A549 (cell line): ENCODE measurements around the gene NPAS2. TPM values are rescaled to one million over a fixed set of nuclear protein-coding genes. Genes with fewer than 3 reads are reported as not detected.

ENCODE experiments used
- ATAC-seq, 2 experiments: fragments of 200-7000 bp in 1 of 2; fragments of >200 bp in 1 of 2; cut with Nextera tagmentation in 1 of 2; cut with Tn5 transposase in 1 of 2; 3 replicates each; pipeline versions ENCODE4 v1.8.0 to v1.9.1; 2018 to 2020; ENCODE audit warnings: mild to moderate bottlenecking in 1 of 2, moderate library complexity in 1 of 2
- CTCF ChIA-PET: fragments of 300-600 bp; sonication (Branson Sonifier 250); formaldehyde crosslinking; extraction: SDS; loops from one replicate; lab custom pipeline; 2021; ENCODE audit warnings: antibody characterized with exemption, inconsistent platforms; lab: Yijun Ruan, JAX
- POLR2A ChIA-PET: fragments of 350-600 bp; formaldehyde crosslinking; extraction: SDS; loops from one replicate; lab custom pipeline; 2021; ENCODE audit warnings: antibody characterized with exemption, inconsistent platforms; lab: Yijun Ruan, JAX
- DNase-seq, 2 experiments: peaks; one replicate each; pipeline versions ENCODE4 v3.0.0 to v3.0.0-alpha.2; 2011 to 2016; ENCODE audit warnings: low read depth in 1 of 2, low spot score in 1 of 2
- FAIRE-seq: peaks from 2 replicates; lab custom pipeline; 2011; peaks lifted over from hg19 to GRCh38; lab: Jason Lieb, UNC
- H3K27ac ChIP-seq, 2 experiments: fragments of >200 bp; sonication (Bioruptor Twin); formaldehyde crosslinking; 3 replicates each; pipeline ENCODE4 v1.5.1; 2016 to 2017
- H3K4me1 ChIP-seq: fragments of >200 bp; sonication (Bioruptor Twin); formaldehyde crosslinking; 3 replicates; pipeline ENCODE4 v1.6.1; 2016
- H3K4me2 ChIP-seq: fragments of >200 bp; sonication (Bioruptor Twin); formaldehyde crosslinking; 3 replicates; pipeline ENCODE4 v1.6.1; 2016
- H3K4me3 ChIP-seq: fragments of >200 bp; sonication (Bioruptor Twin); formaldehyde crosslinking; 3 replicates; pipeline ENCODE4 v1.5.1; 2016
- H3K9me3 ChIP-seq: fragments of >200 bp; sonication (Bioruptor Twin); formaldehyde crosslinking; 3 replicates; pipeline ENCODE4 v1.6.1; 2016
- ATOH8 ChIP-seq: fragments of 250-450 bp; sonication (Bioruptor Pico); IDR thresholded peaks from 2 replicates; pipeline ENCODE4 v1.5.0; 2020; ENCODE audit warnings: low read depth, mild to moderate bottlenecking, moderate library complexity
- CBX2 ChIP-seq: fragments of 200-600 bp; sonication (generic); IDR thresholded peaks from 2 replicates; pipeline ENCODE4 v1.6.1; 2016; ENCODE audit warnings: low read depth, mild to moderate bottlenecking, borderline replicate concordance
- CEBPB ChIP-seq, 2 experiments: fragments of >200 bp in 1 of 2; sonication (Bioruptor Twin) in 1 of 2; formaldehyde crosslinking in 1 of 2; IDR thresholded peaks; 2 replicates each; pipeline ENCODE4 v1.6.1; 2012 to 2016
- CHD2 ChIP-seq: fragments of 150-350 bp; IDR thresholded peaks from 2 replicates; pipeline ENCODE4 v1.6.1; 2014; ENCODE audit warnings: low read length; ENCODE audit not compliant: partially characterized antibody
- CHD4 ChIP-seq: fragments of 200-600 bp; sonication (generic); IDR thresholded peaks from 2 replicates; pipeline ENCODE4 v1.6.1; 2016; ENCODE audit warnings: antibody characterized with exemption, mild to moderate bottlenecking, borderline replicate concordance
- EHF ChIP-seq: fragments of 250-450 bp; sonication (Bioruptor Pico); IDR thresholded peaks from 2 replicates; pipeline ENCODE4 v1.5.0; 2020; ENCODE audit warnings: mild to moderate bottlenecking
- FOSB ChIP-seq: fragments of 250-450 bp; sonication (Bioruptor Pico); IDR thresholded peaks from 2 replicates; pipeline ENCODE4 v1.5.0; 2020; ENCODE audit warnings: mild to moderate bottlenecking, moderate library complexity
- FOXS1 ChIP-seq: fragments of 250-450 bp; sonication (Bioruptor Pico); IDR thresholded peaks from 2 replicates; pipeline ENCODE4 v1.5.0; 2020; ENCODE audit warnings: mild to moderate bottlenecking, moderate library complexity
- HOXA7 ChIP-seq: fragments of 250-450 bp; sonication (Bioruptor Pico); IDR thresholded peaks from 2 replicates; pipeline ENCODE4 v1.5.0; 2020; ENCODE audit warnings: mild to moderate bottlenecking, moderate library complexity
- HOXB13 ChIP-seq: fragments of 250-450 bp; sonication (Bioruptor Pico); IDR thresholded peaks from 2 replicates; pipeline ENCODE4 v1.5.0; 2020; ENCODE audit warnings: low read depth, mild to moderate bottlenecking, moderate library complexity
- JUNB ChIP-seq: fragments of >200 bp; sonication (Bioruptor Twin); formaldehyde crosslinking; IDR thresholded peaks from 2 replicates; pipeline ENCODE4 v1.6.1; 2016
- KDM1A ChIP-seq: fragments of 200-600 bp; sonication (generic); IDR thresholded peaks from 2 replicates; pipeline ENCODE4 v1.6.1; 2016; ENCODE audit warnings: low read depth, mild to moderate bottlenecking
- KDM5A ChIP-seq: fragments of 200-600 bp; sonication (generic); IDR thresholded peaks from 2 replicates; pipeline ENCODE4 v1.6.1; 2016; ENCODE audit warnings: antibody characterized with exemption, mild to moderate bottlenecking
- MAFK ChIP-seq: fragments of 450-650 bp; IDR thresholded peaks from 2 replicates; pipeline ENCODE4 v1.6.1; 2014; ENCODE audit not compliant: partially characterized antibody
- MYC ChIP-seq: IDR thresholded peaks from 2 replicates; pipeline ENCODE4 v1.6.1; 2012; ENCODE audit warnings: mild to moderate bottlenecking, inconsistent platforms, low read length, improper control_type of control experiment, borderline replicate concordance
- NFE2L2 ChIP-seq: fragments of 150-350 bp; conservative IDR thresholded peaks from 2 replicates; pipeline ENCODE4 v1.6.1; 2014; ENCODE audit warnings: low read length
- NPAS2 ChIP-seq: fragments of 250-450 bp; sonication (Bioruptor Pico); IDR thresholded peaks from 2 replicates; pipeline ENCODE4 v1.8.0; 2022; ENCODE audit warnings: mild to moderate bottlenecking, moderate library complexity, borderline replicate concordance
- NR3C1 ChIP-seq: fragments of >200 bp; sonication (Bioruptor Twin); formaldehyde crosslinking; IDR thresholded peaks from 3 replicates; pipeline ENCODE4 v1.6.1; 2017
- PHF8 ChIP-seq: fragments of 200-600 bp; sonication (generic); IDR thresholded peaks from 2 replicates; pipeline ENCODE4 v1.6.1; 2016; ENCODE audit warnings: low read depth, mild to moderate bottlenecking, antibody characterized with exemption, moderate library complexity, borderline replicate concordance
- POLR2A ChIP-seq: IDR thresholded peaks from 2 replicates; pipeline ENCODE4 v1.6.1; 2012; ENCODE audit warnings: mild to moderate bottlenecking, low read length
- POLR2AphosphoS2 ChIP-seq: conservative IDR thresholded peaks from 2 replicates; pipeline ENCODE4 v1.6.1; 2012; ENCODE audit warnings: low read length, improper control_type of control experiment, inconsistent platforms
- RCOR1 ChIP-seq: fragments of 150-350 bp; IDR thresholded peaks from 2 replicates; pipeline ENCODE4 v1.6.1; 2014; ENCODE audit warnings: antibody characterized with exemption, low read length, low read depth
- SMC3 ChIP-seq: fragments of >200 bp; sonication (Bioruptor Twin); formaldehyde crosslinking; IDR thresholded peaks from 3 replicates; pipeline ENCODE4 v1.6.1; 2018; ENCODE audit warnings: inconsistent platforms
- ZFP36 ChIP-seq: fragments of 450-650 bp; IDR thresholded peaks from 2 replicates; pipeline ENCODE4 v1.6.1; 2014; ENCODE audit warnings: borderline replicate concordance; ENCODE audit not compliant: partially characterized antibody
- ZNF302 ChIP-seq: fragments of 250-450 bp; sonication (Bioruptor Pico); IDR thresholded peaks from 2 replicates; pipeline ENCODE4 v1.9.0; 2021; ENCODE audit warnings: inconsistent platforms, mild to moderate bottlenecking, moderate library complexity
- ZSCAN20 ChIP-seq: fragments of 250-450 bp; sonication (Bioruptor Pico); IDR thresholded peaks from 2 replicates; pipeline ENCODE4 v1.8.0; 2022; ENCODE audit warnings: mild to moderate bottlenecking, moderate library complexity
- WGBS: methylation state at CpG from one replicate; pipeline ENCODE4 v1.1.6; 2017; ENCODE audit errors: missing lambda C conversion rate; 5-methylcytosine and 5-hydroxymethylcytosine counted together
- polyA plus RNA-seq, 4 experiments: library from polyadenylated mRNA; depleted of rRNA in 3 of 4; stranded (reverse); fragments of >200 nt; fragmentation: RNase III in 1 of 4; extraction: RNeasy Plus Mini Kit Qiagen cat#74134 plus additional on column Dnase treatment in 1 of 4; gene quantifications; 2 replicates in 3 of 4; 3 replicates in 1 of 4; pipeline ENCODE4 v1.2.3, GENCODE V29; 2011 to 2017
- TF ChIP-seq, protein P1 (sequence below): fragments of 250-450 bp; sonication (Bioruptor Pico); IDR thresholded peaks from 2 replicates; pipeline ENCODE4 v1.5.0; 2021; ENCODE audit warnings: mild to moderate bottlenecking, moderate library complexity, borderline replicate concordance
- TF ChIP-seq, protein P2 (sequence below): fragments of >200 bp; sonication (Bioruptor Twin); formaldehyde crosslinking; IDR thresholded peaks from 2 replicates; pipeline ENCODE4 v1.6.1; 2016
- TF ChIP-seq, protein P3 (sequence below): IDR thresholded peaks from 2 replicates; pipeline ENCODE4 v1.6.1; 2012
- TF ChIP-seq, protein P4 (sequence below): fragments of >200 bp; sonication (Bioruptor Twin); formaldehyde crosslinking; IDR thresholded peaks from 3 replicates; pipeline ENCODE4 v1.5.1; 2016

The NPAS2 gene
- polyA plus RNA-seq, 2 of the 4 experiments (the other 2 are of a cell fraction), result 31.4 to 56.1 TPM

DNA sequence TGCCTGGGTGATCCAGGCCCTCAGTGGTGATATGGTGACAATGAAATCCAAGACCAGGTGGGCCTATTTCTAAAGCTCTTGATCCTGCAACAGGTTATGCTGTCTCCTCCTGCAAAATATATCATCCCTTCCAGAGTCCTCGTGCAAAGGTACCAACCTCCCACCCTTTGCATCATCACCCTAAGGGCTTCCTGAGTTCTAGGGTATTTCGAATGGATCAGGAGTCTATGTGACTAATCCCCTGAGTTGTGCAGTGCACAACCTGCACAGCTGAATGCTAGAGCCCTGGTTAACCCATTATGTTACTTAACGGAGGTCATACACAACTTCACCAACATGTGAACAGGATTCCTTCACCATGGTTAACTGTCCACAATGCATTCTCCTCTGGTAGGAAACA, 13.4 kb upstream of the NPAS2 start:
- H3K4me3 ChIP-seq, result no peak overlapping the region
- no peak overlapping the region for H3K4me2 ChIP-seq
- ChIA-PET CTCF (interaction anchor here (0.7 to 1.3 kb wide), 3 partner anchors 10 to 179 kb away, joined by 3 read pairs; no protein-coding TSS in a partner anchor), POLR2A (no interaction called here)
- FAIRE-seq (no peak), DNase-seq (no peak), ATAC-seq (no peak)
- 39% methylated on average over 3 of the region's 3 CpGs for WGBS
- no peaks in the 10 kb centered on the region for H3K9me3 ChIP-seq
- TF ChIP-seq ZNF302 (CRISPR knock-in tag) (no peak), KDM5A (no peak), CHD4 (no peak), POLR2A (no peak), CHD2 (no peak), CEBPB (IDR thresholded peaks at IDR 0.05) (no peak), CBX2 (no peak), ZSCAN20 (no peak), MYC (no peak), JUNB (no peak), ZFP36 (no peak), FOSB (CRISPR knock-in tag) (no peak), NR3C1 (no peak), PHF8 (no peak)
- TF ChIP-seq, protein P1, sequence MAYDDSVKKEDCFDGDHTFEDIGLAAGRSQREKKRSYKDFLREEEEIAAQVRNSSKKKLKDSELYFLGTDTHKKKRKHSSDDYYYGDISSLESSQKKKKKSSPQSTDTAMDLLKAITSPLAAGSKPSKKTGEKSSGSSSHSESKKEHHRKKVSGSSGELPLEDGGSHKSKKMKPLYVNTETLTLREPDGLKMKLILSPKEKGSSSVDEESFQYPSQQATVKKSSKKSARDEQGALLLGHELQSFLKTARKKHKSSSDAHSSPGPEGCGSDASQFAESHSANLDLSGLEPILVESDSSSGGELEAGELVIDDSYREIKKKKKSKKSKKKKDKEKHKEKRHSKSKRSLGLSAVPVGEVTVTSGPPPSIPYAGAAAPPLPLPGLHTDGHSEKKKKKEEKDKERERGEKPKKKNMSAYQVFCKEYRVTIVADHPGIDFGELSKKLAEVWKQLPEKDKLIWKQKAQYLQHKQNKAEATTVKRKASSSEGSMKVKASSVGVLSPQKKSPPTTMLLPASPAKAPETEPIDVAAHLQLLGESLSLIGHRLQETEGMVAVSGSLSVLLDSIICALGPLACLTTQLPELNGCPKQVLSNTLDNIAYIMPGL (CRISPR knock-in tag), result no peak
- TF ChIP-seq, protein P2, sequence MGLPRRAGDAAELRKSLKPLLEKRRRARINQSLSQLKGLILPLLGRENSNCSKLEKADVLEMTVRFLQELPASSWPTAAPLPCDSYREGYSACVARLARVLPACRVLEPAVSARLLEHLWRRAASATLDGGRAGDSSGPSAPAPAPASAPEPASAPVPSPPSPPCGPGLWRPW, result no peak
- TF ChIP-seq, protein P3, sequence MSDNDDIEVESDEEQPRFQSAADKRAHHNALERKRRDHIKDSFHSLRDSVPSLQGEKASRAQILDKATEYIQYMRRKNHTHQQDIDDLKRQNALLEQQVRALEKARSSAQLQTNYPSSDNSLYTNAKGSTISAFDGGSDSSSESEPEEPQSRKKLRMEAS, result no peak
- TF ChIP-seq, protein P4, sequence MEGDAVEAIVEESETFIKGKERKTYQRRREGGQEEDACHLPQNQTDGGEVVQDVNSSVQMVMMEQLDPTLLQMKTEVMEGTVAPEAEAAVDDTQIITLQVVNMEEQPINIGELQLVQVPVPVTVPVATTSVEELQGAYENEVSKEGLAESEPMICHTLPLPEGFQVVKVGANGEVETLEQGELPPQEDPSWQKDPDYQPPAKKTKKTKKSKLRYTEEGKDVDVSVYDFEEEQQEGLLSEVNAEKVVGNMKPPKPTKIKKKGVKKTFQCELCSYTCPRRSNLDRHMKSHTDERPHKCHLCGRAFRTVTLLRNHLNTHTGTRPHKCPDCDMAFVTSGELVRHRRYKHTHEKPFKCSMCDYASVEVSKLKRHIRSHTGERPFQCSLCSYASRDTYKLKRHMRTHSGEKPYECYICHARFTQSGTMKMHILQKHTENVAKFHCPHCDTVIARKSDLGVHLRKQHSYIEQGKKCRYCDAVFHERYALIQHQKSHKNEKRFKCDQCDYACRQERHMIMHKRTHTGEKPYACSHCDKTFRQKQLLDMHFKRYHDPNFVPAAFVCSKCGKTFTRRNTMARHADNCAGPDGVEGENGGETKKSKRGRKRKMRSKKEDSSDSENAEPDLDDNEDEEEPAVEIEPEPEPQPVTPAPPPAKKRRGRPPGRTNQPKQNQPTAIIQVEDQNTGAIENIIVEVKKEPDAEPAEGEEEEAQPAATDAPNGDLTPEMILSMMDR, result no peak
- H3K4me1 ChIP-seq, result peaks cover 3% of the 10 kb centered on the region; the same call in 2 of the 3 replicates
- H3K27ac ChIP-seq, result no peak overlapping the region

GRCh38 chr2:100807707-100808106, 12.2 kb upstream of the NPAS2 start:
- Histone ChIP-seq H3K4me1 (no peaks in the 10 kb centered on the region), H3K4me2 (no peak overlapping the region), H3K9me3 (no peaks in the 10 kb centered on the region), H3K27ac (no peak overlapping the region), H3K4me3 (no peak overlapping the region)
- TF ChIP-seq EHF (CRISPR knock-in tag) (no peak), POLR2AphosphoS2 (no peak), HOXB13 (CRISPR knock-in tag) (no peak), NFE2L2 (no peak), ATOH8 (CRISPR knock-in tag) (no peak), MAFK (no peak), CHD4 (no peak), HOXA7 (CRISPR knock-in tag) (no peak), KDM1A (no peak), FOXS1 (no peak), NPAS2 (CRISPR knock-in tag) (no peak), CBX2 (no peak), CEBPB (IDR thresholded peaks at IDR 0.05) (no peak), RCOR1 (no peak), SMC3 (no peak)
- TF ChIP-seq, protein P1 (CRISPR knock-in tag), result no peak
- no peak for FAIRE-seq
- ChIA-PET CTCF (interaction anchor here (1.0 to 1.3 kb wide), 2 partner anchors 14 to 178 kb away, joined by 3 to 5 read pairs; no protein-coding TSS in a partner anchor), POLR2A (no interaction called here)
- DNase-seq, result no peak
- ATAC-seq, result no peak
- 89% methylated on average over 4 of the region's 4 CpGs for WGBS
